ENCODE measurements around the gene SLC35G6. TPM values are rescaled to one million over a fixed set of nuclear protein-coding genes. Genes with fewer than 3 reads are reported as not detected.
A peak's percentile ranks its signal among the peaks of the same experiment; 100 is the strongest.

Gene SLC35G6
- total RNA-seq, 4 donors from 2014 or later: not detected

GRCh38 chr17:7442142-7442541, 39.1 kb upstream of the SLC35G6 start:
- WGBS: 97% methylated on average over 2 of the region's 2 CpGs
- peaks cover 31% of the 10 kb centered on the region for H3K27me3 ChIP-seq
- no peak overlapping the region for H3K27ac ChIP-seq
- TF ChIP-seq CTCF (IDR thresholded peaks at IDR 0.05) (no peak), POLR2A (IDR thresholded peaks at IDR 0.05) (no peak), EP300 (IDR thresholded peaks at IDR 0.05) (no peak), POLR2AphosphoS5 (IDR thresholded peaks at IDR 0.05) (no peak)
- H3K4me1 ChIP-seq: peaks cover 71% of the 10 kb centered on the region
- no peaks in the 10 kb centered on the region for H3K9me3 ChIP-seq
- no peaks in the 10 kb centered on the region for H3K36me3 ChIP-seq
- DNase-seq (ENCODE audit: low spot score in 2 of 2): no peak
- no peak overlapping the region for H3K4me3 ChIP-seq

GRCh38 chr17:7443499-7444485, 37.5 kb upstream of the SLC35G6 start:
- H3K36me3 ChIP-seq: no peaks in the 10 kb centered on the region
- peaks cover 32% of the 10 kb centered on the region for H3K27me3 ChIP-seq
- H3K4me1 ChIP-seq: peaks cover 55% of the 10 kb centered on the region
- 79% methylated on average over 7 of the region's 7 CpGs for WGBS
- DNase-seq (ENCODE audit: low spot score in 2 of 2): no peak
- TF ChIP-seq CTCF (IDR thresholded peaks at IDR 0.05): no peak
- TF ChIP-seq POLR2A (IDR thresholded peaks at IDR 0.05): no peak
- no peak for TF ChIP-seq EP300 (IDR thresholded peaks at IDR 0.05)
- H3K27ac ChIP-seq: no peak overlapping the region
- H3K4me3 ChIP-seq: no peak overlapping the region
- H3K9me3 ChIP-seq: no peaks in the 10 kb centered on the region

GRCh38 chr17:7444682-7445618, 36.3 kb upstream of the SLC35G6 start, which contains the start of gene CHRNB1:
TSS of gene CHRNB1 (plus strand) at chr17:7445061. CDS start at chr17:7445128, 67 bp downstream.
- peak within 1 kb of the TSS; percentile 44 for H3K4me3 ChIP-seq
- WGBS: 10% methylated on average over 24 of the region's 51 CpGs
- H3K36me3 ChIP-seq: no peaks in the 10 kb centered on the region
- no peak within 1 kb of the TSS for H3K27ac ChIP-seq
- peaks cover 29% of the 10 kb centered on the region for H3K27me3 ChIP-seq
- TF ChIP-seq CTCF (IDR thresholded peaks at IDR 0.05) (no peak), EP300 (IDR thresholded peaks at IDR 0.05) (no peak), POLR2A (IDR thresholded peaks at IDR 0.05) (no peak), POLR2AphosphoS5 (IDR thresholded peaks at IDR 0.05) (no peak)
- H3K4me1 ChIP-seq: peaks cover 43% of the 10 kb centered on the region
- H3K9me3 ChIP-seq: no peaks in the 10 kb centered on the region
- DNase-seq (ENCODE audit: low spot score in 2 of 2): peak; percentile 84 to 86

- Histone ChIP-seq H3K27ac (no peak overlapping the region), H3K27me3 (peaks cover 23% of the 10 kb centered on the region), H3K36me3 (no peaks in the 10 kb centered on the region), H3K4me1 (peaks cover 37% of the 10 kb centered on the region), H3K4me3 (peak overlapping the region; percentile 44), H3K9me3 (no peaks in the 10 kb centered on the region)
- WGBS: 14% methylated on average over 16 of the region's 16 CpGs
- TF ChIP-seq POLR2A (IDR thresholded peaks at IDR 0.05): no peak
- DNase-seq (ENCODE audit: low spot score in 2 of 2): no peak
Measured at GRCh38 chr17:7445619-7445968, 35.7 kb upstream of the SLC35G6 start.

GRCh38 chr17:7448461-7448860, 32.8 kb upstream of the SLC35G6 start:
- 84% methylated on average over 7 of the region's 7 CpGs for WGBS
- Histone ChIP-seq H3K27ac (no peak overlapping the region), H3K27me3 (peaks cover 22% of the 10 kb centered on the region), H3K4me1 (peaks cover 32% of the 10 kb centered on the region), H3K9me3 (no peaks in the 10 kb centered on the region), H3K4me3 (no peak overlapping the region), H3K36me3 (no peaks in the 10 kb centered on the region)
- TF ChIP-seq POLR2AphosphoS5 (IDR thresholded peaks at IDR 0.05) (no peak), EP300 (IDR thresholded peaks at IDR 0.05) (no peak), POLR2A (IDR thresholded peaks at IDR 0.05) (no peak), CTCF (IDR thresholded peaks at IDR 0.05) (no peak)
- DNase-seq (ENCODE audit: low spot score in 2 of 2): no peak
